Measurements from ENCODE around the gene UGT2B15. TPM values are rescaled to one million over a fixed set of nuclear protein-coding genes. Genes with fewer than 3 reads are reported as not detected.
"Not testable (repeated sequence)": the region's sequence is repeated elsewhere in the genome, so short reads cannot be mapped to it uniquely, and the experiment has no call there.

UGT2B15 gene
- total and polyA plus RNA-seq, 3 experiments from 2014 or later, result not detected

- H3K27ac ChIP-seq (ENCODE audit: low read depth, low read length); H3K4me1 ChIP-seq (ENCODE audit: insufficient read depth, low read length); DNase-seq; CTCF ChIA-PET; H3K9me3 Mint-ChIP-seq; H3K27me3 ChIP-seq (ENCODE audit: insufficient read depth, low read length, poor library complexity, severe bottlenecking); H3K4me3 Mint-ChIP-seq; H3K27me3 Mint-ChIP-seq; H3K27ac Mint-ChIP-seq; H3K4me1 Mint-ChIP-seq; H3K36me3 ChIP-seq (ENCODE audit: insufficient read depth, low read length); H3K9me3 ChIP-seq (ENCODE audit: low read length); POLR2A ChIA-PET; H3K36me3 Mint-ChIP-seq; H3K4me3 ChIP-seq (ENCODE audit: low read length): not testable (repeated sequence)
Observed at GRCh38 chr4:68664721-68665120, 5.7 kb downstream of the UGT2B15 start.

DNA sequence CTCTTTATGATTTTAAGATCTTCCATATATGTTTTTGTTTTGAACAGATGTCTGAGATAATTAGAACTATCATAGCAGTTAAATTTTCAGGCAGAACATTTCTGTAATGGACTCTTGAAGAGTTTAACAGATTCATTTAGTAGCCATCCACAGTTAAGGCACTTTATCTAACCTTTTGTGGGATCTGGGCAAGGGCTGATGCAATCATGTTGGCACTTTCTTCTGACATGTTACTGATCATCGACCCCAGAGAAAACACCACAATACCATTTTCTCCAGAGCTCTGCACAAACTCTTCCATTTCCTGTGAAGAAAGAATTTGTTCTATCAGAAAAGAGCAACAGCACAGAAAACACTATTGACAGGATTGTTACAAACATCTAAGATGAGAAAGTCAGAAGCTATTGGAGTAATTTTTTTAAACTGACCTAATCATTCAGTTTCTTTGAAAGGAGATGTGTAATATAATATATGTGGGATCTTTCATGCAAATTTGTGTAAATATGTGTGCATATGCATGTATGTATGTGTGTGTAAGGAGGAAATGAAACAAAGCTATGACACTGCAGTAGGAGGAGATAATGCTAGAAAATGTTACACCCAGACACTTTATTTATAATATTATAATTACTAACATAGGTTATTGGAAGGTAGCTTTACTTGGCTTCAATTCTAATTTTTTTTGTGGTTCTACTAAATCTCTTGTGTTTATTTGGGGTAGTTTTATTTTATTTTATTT lies 7.4 kb downstream of the UGT2B15 start:
- H3K36me3 ChIP-seq (ENCODE audit: insufficient read depth, low read length); H3K9me3 ChIP-seq (ENCODE audit: low read length); H3K4me1 ChIP-seq (ENCODE audit: insufficient read depth, low read length); H3K4me3 Mint-ChIP-seq; H3K4me1 Mint-ChIP-seq; DNase-seq; CTCF ChIA-PET; H3K27me3 ChIP-seq (ENCODE audit: insufficient read depth, low read length, poor library complexity, severe bottlenecking); H3K4me3 ChIP-seq (ENCODE audit: low read length); H3K27me3 Mint-ChIP-seq; H3K36me3 Mint-ChIP-seq; H3K27ac Mint-ChIP-seq; POLR2A ChIA-PET; H3K27ac ChIP-seq (ENCODE audit: low read depth, low read length); H3K9me3 Mint-ChIP-seq: not testable (repeated sequence)

GRCh38 chr4:68658672-68659071 lies 11.8 kb downstream of the UGT2B15 start:
- no peak overlapping the region for H3K4me3 ChIP-seq (ENCODE audit: low read length)
- no peaks in the 10 kb centered on the region for H3K9me3 ChIP-seq (ENCODE audit: low read length)
- H3K36me3 ChIP-seq (ENCODE audit: insufficient read depth, low read length), result no peaks in the 10 kb centered on the region
- H3K27ac ChIP-seq (ENCODE audit: low read depth, low read length), result no peak overlapping the region
- Mint-ChIP-seq H3K9me3 (no peaks in the 10 kb centered on the region), H3K36me3 (no peaks in the 10 kb centered on the region), H3K27me3 (no peaks in the 10 kb centered on the region), H3K4me1 (peaks cover 0 to 9% (median 0%) of the 10 kb centered on the region in 3 donors), H3K27ac (no peak overlapping the region), H3K4me3 (no peak overlapping the region)
- H3K4me1 ChIP-seq (ENCODE audit: insufficient read depth, low read length), result no peaks in the 10 kb centered on the region
- ChIA-PET CTCF (no interaction called here), POLR2A (no interaction called here)
- no peaks in the 10 kb centered on the region for H3K27me3 ChIP-seq (ENCODE audit: insufficient read depth, low read length, poor library complexity, severe bottlenecking)
- DNase-seq, result no peak

DNA sequence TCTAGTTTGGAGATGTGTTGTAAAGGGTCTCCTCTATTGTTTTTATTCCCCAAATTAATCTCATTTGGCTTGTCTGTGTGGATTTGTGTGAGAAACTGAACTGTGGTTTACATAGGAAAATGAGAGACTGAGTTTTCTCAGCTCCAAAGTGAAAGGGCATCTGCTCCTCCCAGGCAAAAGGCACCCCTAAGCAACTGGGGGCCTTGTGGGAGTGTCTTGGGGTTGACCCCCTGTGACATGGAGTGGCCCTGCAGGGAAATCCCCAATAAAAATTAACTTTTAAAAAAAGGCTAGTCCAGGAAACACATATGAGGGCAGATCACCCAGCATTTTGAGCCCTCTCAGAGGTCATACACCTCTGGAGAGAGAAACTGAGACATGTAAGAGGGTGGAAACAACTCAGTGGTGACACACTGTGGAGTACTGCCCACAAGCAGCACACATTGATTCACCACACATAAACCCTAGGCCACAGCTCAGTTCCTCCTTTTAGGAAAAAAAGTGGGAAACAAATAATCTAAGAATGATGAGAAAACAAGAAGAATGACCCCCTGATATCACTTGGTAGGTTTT lies 13.3 kb downstream of the UGT2B15 start:
- H3K4me3 Mint-ChIP-seq; H3K36me3 ChIP-seq (ENCODE audit: insufficient read depth, low read length); H3K36me3 Mint-ChIP-seq; H3K9me3 ChIP-seq (ENCODE audit: low read length); H3K4me1 ChIP-seq (ENCODE audit: insufficient read depth, low read length); H3K9me3 Mint-ChIP-seq; POLR2A ChIA-PET; CTCF ChIA-PET; H3K4me3 ChIP-seq (ENCODE audit: low read length); H3K27me3 ChIP-seq (ENCODE audit: insufficient read depth, low read length, poor library complexity, severe bottlenecking); H3K4me1 Mint-ChIP-seq; DNase-seq; H3K27ac Mint-ChIP-seq; H3K27ac ChIP-seq (ENCODE audit: low read depth, low read length); H3K27me3 Mint-ChIP-seq: not testable (repeated sequence)

- POLR2A ChIA-PET, result not testable (repeated sequence)
Observed at GRCh38 chr4:68656445-68656973, 13.9 kb downstream of the UGT2B15 start.

DNA sequence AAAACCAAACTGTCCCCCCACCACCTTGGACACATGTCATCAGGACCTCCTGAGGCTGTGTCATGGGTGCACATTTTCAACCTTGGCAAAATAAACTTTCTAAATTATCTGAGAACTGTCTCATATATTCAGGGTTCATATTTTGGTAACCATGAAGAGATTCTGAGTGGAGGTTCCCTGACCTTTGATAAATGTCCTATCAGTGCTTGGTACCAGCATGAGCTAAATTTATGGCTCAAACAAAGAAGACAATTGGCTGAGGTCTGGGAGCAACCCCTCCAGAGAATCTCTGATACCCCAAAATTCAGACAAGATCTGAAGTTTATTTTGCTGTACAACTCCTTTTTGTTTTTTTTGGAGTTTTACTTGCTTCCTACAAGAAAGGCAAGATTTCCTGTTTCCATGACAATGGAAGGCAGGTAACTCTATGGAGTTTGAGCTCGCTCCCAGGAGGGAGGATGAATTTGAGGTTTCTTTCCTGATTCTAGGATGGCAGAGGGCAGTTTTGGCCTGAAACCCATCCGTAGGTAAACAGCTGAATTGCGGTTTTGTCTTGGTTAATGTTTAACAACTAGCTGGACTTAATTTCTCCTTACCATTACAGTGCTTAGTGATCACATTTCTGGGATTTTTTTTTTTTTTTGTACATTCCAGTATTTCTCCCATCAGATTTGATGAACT lies 14.5 kb downstream of the UGT2B15 start:
- H3K9me3 ChIP-seq (ENCODE audit: low read length), result no peaks in the 10 kb centered on the region
- no peaks in the 10 kb centered on the region for H3K36me3 ChIP-seq (ENCODE audit: insufficient read depth, low read length)
- no peaks in the 10 kb centered on the region for H3K9me3 Mint-ChIP-seq
- no peaks in the 10 kb centered on the region for H3K36me3 Mint-ChIP-seq
- no peak overlapping the region for H3K27ac ChIP-seq (ENCODE audit: low read depth, low read length)
- H3K4me3 Mint-ChIP-seq, result no peak overlapping the region
- peaks cover 0 to 5% (median 0%) of the 10 kb centered on the region in 3 donors for H3K4me1 Mint-ChIP-seq
- ChIA-PET POLR2A (no interaction called here), CTCF (no interaction called here)
- H3K27me3 Mint-ChIP-seq, result no peaks in the 10 kb centered on the region
- H3K4me1 ChIP-seq (ENCODE audit: insufficient read depth, low read length), result no peaks in the 10 kb centered on the region
- no peak overlapping the region for H3K27ac Mint-ChIP-seq
- no peak for DNase-seq
- H3K27me3 ChIP-seq (ENCODE audit: insufficient read depth, low read length, poor library complexity, severe bottlenecking), result no peaks in the 10 kb centered on the region
- no peak overlapping the region for H3K4me3 ChIP-seq (ENCODE audit: low read length)

More at GRCh38 chr4:68656445-68656973, 13.9 kb downstream of the UGT2B15 start:
- H3K9me3 Mint-ChIP-seq; H3K9me3 ChIP-seq (ENCODE audit: low read length); H3K36me3 Mint-ChIP-seq; H3K4me3 ChIP-seq (ENCODE audit: low read length); H3K36me3 ChIP-seq (ENCODE audit: insufficient read depth, low read length); DNase-seq; H3K4me3 Mint-ChIP-seq; H3K4me1 Mint-ChIP-seq; CTCF ChIA-PET; H3K27me3 Mint-ChIP-seq; H3K27me3 ChIP-seq (ENCODE audit: insufficient read depth, low read length, poor library complexity, severe bottlenecking); H3K4me1 ChIP-seq (ENCODE audit: insufficient read depth, low read length); H3K27ac ChIP-seq (ENCODE audit: low read depth, low read length); H3K27ac Mint-ChIP-seq: not testable (repeated sequence)

DNA sequence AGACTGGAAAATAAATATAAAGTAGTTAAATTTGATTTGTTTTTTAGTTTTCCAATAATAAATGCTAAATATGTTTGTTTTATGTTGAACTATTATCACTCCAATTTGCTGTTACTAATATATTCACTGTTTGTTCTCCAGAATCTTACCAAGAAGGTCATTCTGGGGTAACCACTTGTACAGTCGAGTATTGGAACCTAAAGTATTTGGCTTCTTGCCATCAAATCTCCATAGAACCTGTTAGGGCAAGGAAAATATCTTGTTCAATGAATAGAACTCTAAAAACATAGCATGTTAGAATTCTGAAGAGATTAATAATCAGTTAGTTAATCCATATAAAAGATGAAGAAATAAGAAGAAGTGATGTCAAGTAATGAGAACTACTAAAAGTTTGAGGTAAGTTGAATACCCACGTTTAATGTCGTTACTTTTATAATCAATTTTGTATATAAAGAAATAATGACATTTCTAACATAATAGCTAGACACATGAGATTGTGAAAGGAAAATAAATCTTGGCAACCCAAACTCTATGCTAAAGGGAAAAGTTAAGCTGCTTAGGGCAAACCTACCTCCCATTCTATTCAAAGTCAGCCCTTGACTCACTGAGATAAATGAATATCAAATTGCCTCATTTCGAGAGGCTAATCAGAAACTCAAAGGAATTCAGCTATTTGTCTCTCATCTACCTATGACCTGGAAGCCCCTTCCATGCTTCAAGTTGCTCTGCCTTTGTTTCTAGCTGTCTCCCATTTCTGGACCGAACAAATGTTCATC lies 15.3 kb downstream of the UGT2B15 start:
- Mint-ChIP-seq H3K9me3 (no peaks in the 10 kb centered on the region), H3K4me3 (no peak overlapping the region)
- POLR2A ChIA-PET, result no interaction called here

GRCh38 chr4:68651932-68652331 lies 18.5 kb downstream of the UGT2B15 start:
- no peaks in the 10 kb centered on the region for H3K4me1 ChIP-seq (ENCODE audit: insufficient read depth, low read length)
- peaks cover 0 to 5% (median 0%) of the 10 kb centered on the region in 3 donors for H3K4me1 Mint-ChIP-seq
- H3K4me3 ChIP-seq (ENCODE audit: low read length), result no peak overlapping the region
- H3K27me3 ChIP-seq (ENCODE audit: insufficient read depth, low read length, poor library complexity, severe bottlenecking), result no peaks in the 10 kb centered on the region
- no peaks in the 10 kb centered on the region for H3K9me3 Mint-ChIP-seq
- POLR2A ChIA-PET, result no interaction called here
- no peaks in the 10 kb centered on the region for H3K36me3 Mint-ChIP-seq
- no peak overlapping the region for H3K27ac ChIP-seq (ENCODE audit: low read depth, low read length)
- no peak for DNase-seq
- no peaks in the 10 kb centered on the region for H3K27me3 Mint-ChIP-seq
- no peaks in the 10 kb centered on the region for H3K9me3 ChIP-seq (ENCODE audit: low read length)
- CTCF ChIA-PET, result no interaction called here
- H3K27ac Mint-ChIP-seq, result no peak overlapping the region
- no peak overlapping the region for H3K4me3 Mint-ChIP-seq
- no peaks in the 10 kb centered on the region for H3K36me3 ChIP-seq (ENCODE audit: insufficient read depth, low read length)

More for the DNA sequence above, 15.3 kb downstream of the UGT2B15 start:
- Histone ChIP-seq H3K27ac (ENCODE audit: low read depth, low read length) (no peak overlapping the region), H3K36me3 (ENCODE audit: insufficient read depth, low read length) (no peaks in the 10 kb centered on the region), H3K9me3 (ENCODE audit: low read length) (no peaks in the 10 kb centered on the region), H3K4me3 (ENCODE audit: low read length) (no peak overlapping the region), H3K27me3 (ENCODE audit: insufficient read depth, low read length, poor library complexity, severe bottlenecking) (no peaks in the 10 kb centered on the region), H3K4me1 (ENCODE audit: insufficient read depth, low read length) (no peaks in the 10 kb centered on the region)
- H3K4me1 Mint-ChIP-seq, result peaks cover 0 to 5% (median 0%) of the 10 kb centered on the region in 3 donors
- H3K27ac Mint-ChIP-seq, result peak overlapping the region in 1 of 8 donors; percentile 8
- CTCF ChIA-PET, result no interaction called here
- no peak for DNase-seq
- no peaks in the 10 kb centered on the region for H3K36me3 Mint-ChIP-seq
- no peaks in the 10 kb centered on the region for H3K27me3 Mint-ChIP-seq

Measured in CD8-positive, alpha-beta memory T cell (primary cell).